ENCODE data around the gene MAML2. TPM values are rescaled to one million over a fixed set of nuclear protein-coding genes. Genes with fewer than 3 reads are reported as not detected.

Gene MAML2
- total and polyA plus RNA-seq, 2 of the 8 experiments (the other 6 are each of a cell fraction or from before 2014, with no cell fraction given): 3.8 to 6.6 TPM

GRCh38 chr11:96315476-96315875 lies 27.5 kb downstream of the MAML2 start (continued):
- TF ChIP-seq KDM5A (IDR thresholded peaks at IDR 0.05; ENCODE audit: low read length) (no peak), ASH2L (IDR thresholded peaks at IDR 0.05; ENCODE audit: low read length) (no peak), CHD2 (IDR thresholded peaks at IDR 0.05; ENCODE audit: low read length) (no peak)
